HepG2 (cell line): Measurements from ENCODE around the gene SH2D3C. TPM values are rescaled to one million over a fixed set of nuclear protein-coding genes. Genes with fewer than 3 reads are reported as not detected.

Source experiments
- ATAC-seq: fragments of 200-7000 bp; cut with Tn5 transposase; 3 replicates; pipeline ENCODE4 v1.9.1; 2020; ENCODE audit warnings: mild to moderate bottlenecking, moderate library complexity
- BruUV-seq: library from RNA; stranded (reverse); fragments of 400-500 nt; replicated peaks from 2 replicates; lab custom pipeline; 2021; lab: Mats Ljungman, UMichigan
- CTCF ChIA-PET: fragments of 300-600 bp; formaldehyde crosslinking; extraction: SDS; loops from one replicate; lab custom pipeline; 2021; ENCODE audit warnings: low total read pairs, inconsistent platforms, low intra/inter-chr PET ratio; lab: Yijun Ruan, JAX
- POLR2A ChIA-PET: fragments of 350-600 bp; sonication (Branson Sonifier 250); formaldehyde crosslinking; loops from one replicate; lab custom pipeline; 2020; ENCODE audit warnings: antibody characterized with exemption, inconsistent platforms; lab: Yijun Ruan, JAX
- DNase-seq: peaks from one replicate; pipeline ENCODE4 v3.0.0-alpha.2; 2015; ENCODE audit warnings: low spot score
- FAIRE-seq: peaks from 3 replicates; lab custom pipeline; 2011; peaks lifted over from hg19 to GRCh38; lab: Jason Lieb, UNC
- H2AFZ ChIP-seq: one replicate; pipeline ENCODE4 v1.6.1; 2011; ENCODE audit warnings: low read length, inconsistent platforms
- H3K27ac ChIP-seq: fragments of 300-600 bp; 3 replicates; pipeline ENCODE4 v1.8.0; 2011; ENCODE audit warnings: mixed run types, mild to moderate bottlenecking, mixed read lengths, low read length, inconsistent platforms; ENCODE audit not compliant: insufficient read depth; ENCODE audit errors: extremely low read length
- H3K27me3 ChIP-seq, 2 experiments: fragments of 200-600 bp in 1 of 2; 2 replicates in 1 of 2; 3 replicates in 1 of 2; pipeline versions ENCODE4 v1.6.0 to v1.8.0; 2011; ENCODE audit warnings: low read length in 2 of 2, mild to moderate bottlenecking in 2 of 2, moderate library complexity in 2 of 2, inconsistent platforms in 1 of 2; ENCODE audit not compliant: insufficient read depth in 2 of 2, control insufficient read depth in 1 of 2
- H3K36me3 ChIP-seq, 2 experiments: fragments of 200-600 bp in 1 of 2; replicated peaks in 1 of 2; 2 replicates in 1 of 2; 3 replicates in 1 of 2; pipeline versions ENCODE4 v1.5.1 to v1.8.0; 2011; ENCODE audit warnings: low read length in 2 of 2, inconsistent platforms in 1 of 2; ENCODE audit not compliant: insufficient read depth in 2 of 2, control insufficient read depth in 1 of 2
- H3K4me1 ChIP-seq: 2 replicates; pipeline ENCODE4 v1.5.1; 2012; ENCODE audit warnings: low read length, inconsistent platforms; ENCODE audit not compliant: insufficient read depth
- H3K4me2 ChIP-seq: 2 replicates; pipeline ENCODE4 v1.6.0; 2011; ENCODE audit warnings: low read depth, low read length, inconsistent platforms
- H3K4me3 ChIP-seq, 3 experiments: fragments of 200-600 bp in 1 of 3; sonication (generic), shearing (Covaris generic) in 1 of 3; replicated peaks in 1 of 3; 2 replicates each; pipeline ENCODE4 v1.5.1; 2011 to 2016; ENCODE audit warnings: low read length in 3 of 3, inconsistent platforms in 2 of 3, low read depth in 2 of 3, mild to moderate bottlenecking in 2 of 3, control low read depth in 1 of 3, mixed read lengths in 1 of 3; ENCODE audit not compliant: insufficient read depth in 1 of 3
- H3K79me2 ChIP-seq: one replicate; pipeline ENCODE4 v1.6.1; 2011; ENCODE audit warnings: low read length, inconsistent platforms; ENCODE audit not compliant: insufficient read depth
- H3K9ac ChIP-seq: 2 replicates; pipeline ENCODE4 v1.6.0; 2011; ENCODE audit warnings: mild to moderate bottlenecking, low read depth, low read length, inconsistent platforms; ENCODE audit not compliant: insufficient read depth
- H3K9me3 ChIP-seq: 2 replicates; pipeline ENCODE4 v1.5.1; 2012; ENCODE audit warnings: mild to moderate bottlenecking, low read length
- H4K20me1 ChIP-seq: 2 replicates; pipeline ENCODE4 v1.6.0; 2011; ENCODE audit warnings: inconsistent platforms, mild to moderate bottlenecking, low read length, moderate library complexity; ENCODE audit not compliant: insufficient read depth
- ATAD3A ChIP-seq: sonication (generic); formaldehyde crosslinking; IDR thresholded peaks from 2 replicates; pipeline ENCODE4 v1.4.0; 2020; ENCODE audit warnings: missing genetic modification reagents
- POLR2G ChIP-seq: fragments of 200-400 bp; formaldehyde crosslinking; IDR thresholded peaks from 2 replicates; pipeline ENCODE4 v1.6.1; 2018; ENCODE audit warnings: mild to moderate bottlenecking, low read depth, low read length, moderate library complexity
- RARA ChIP-seq: IDR thresholded peaks from 2 replicates; pipeline ENCODE4 v1.6.1; 2016; ENCODE audit warnings: missing genetic modification reagents, missing compliant biosample characterization
- RBFOX2 ChIP-seq: fragments of 200-400 bp; formaldehyde crosslinking; IDR thresholded peaks from 2 replicates; pipeline ENCODE4 v1.6.1; 2017; ENCODE audit warnings: low read depth, mild to moderate bottlenecking, low read length
- ZNF709 ChIP-seq: sonication (generic); formaldehyde crosslinking; IDR thresholded peaks from 2 replicates; pipeline ENCODE4 v1.5.0; 2020; ENCODE audit warnings: mild to moderate bottlenecking, missing genetic modification reagents
- WGBS: methylation state at CpG from one replicate; pipeline ENCODE4 v1.1.6; 2017; ENCODE audit warnings: low lambda C conversion rate; 5-methylcytosine and 5-hydroxymethylcytosine counted together
- in situ Hi-C: cut with HindIII; loops from 2 replicates; pipeline ENCODE4 v1.10.0; 2017; ENCODE audit warnings: low pct_unique_long_range_greater_than_20kb; ENCODE audit not compliant: extremely low pct_ligation_motif_present
- intact Hi-C: fragments of 100-400 bp; cut with micrococcal nuclease; formaldehyde crosslinking; loops from one replicate; pipeline ENCODE4 v1.10.0; 2022; ENCODE audit not compliant: unreplicated experiment
- polyA plus RNA-seq, 8 experiments: library from polyadenylated mRNA; depleted of rRNA in 3 of 8; stranded (reverse) in 7 of 8; unstranded in 1 of 8; fragments of >200 nt; fragmentation: Illumina TruSeq in 4 of 8; extraction: Trizol in 4 of 8; gene quantifications; 2 replicates each; pipeline versions ENCODE4 v1.2.1 to v1.2.3, GENCODE V29; 2011 to 2016; ENCODE audit warnings: low read depth in 4 of 8, missing spikeins in 1 of 8, mixed read lengths in 1 of 8; ENCODE audit not compliant: insufficient read depth in 1 of 8
- total RNA-seq, 5 experiments: library from RNA; depleted of rRNA; stranded (reverse); fragments of >200 nt; fragmentation: Illumina TruSeq; extraction: Trizol; gene quantifications; 2 replicates each; pipeline ENCODE4 v1.2.3, GENCODE V29; 2016; ENCODE audit warnings: low read depth in 1 of 5

Gene SH2D3C
- total and polyA plus RNA-seq, 2 of the 13 experiments (the other 11 are each of a cell fraction or from before 2014, with no cell fraction given) = not detected

DNA sequence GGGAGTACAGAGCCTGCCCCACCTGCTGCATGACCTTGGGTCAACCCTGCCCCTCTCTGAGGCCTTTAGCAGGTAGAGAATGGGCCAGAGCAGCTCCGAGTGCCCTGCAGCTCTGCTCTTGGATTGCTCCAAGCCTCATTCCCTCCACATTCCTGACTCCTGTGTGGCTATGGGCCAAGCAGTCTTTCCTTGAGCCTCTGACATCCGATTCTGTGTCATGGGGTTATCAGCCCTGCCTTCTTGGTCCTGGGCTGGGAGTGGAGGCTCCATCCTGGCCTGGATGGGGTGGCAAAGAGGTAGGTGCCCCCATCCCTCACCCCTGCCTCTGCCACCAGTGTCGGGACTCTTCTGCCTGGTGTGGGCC is 37.9 kb upstream of the SH2D3C start:
- Histone ChIP-seq H3K79me2 (no peaks in the 10 kb centered on the region), H3K9me3 (no peaks in the 10 kb centered on the region), H4K20me1 (no peaks in the 10 kb centered on the region), H3K4me1 (peaks cover 22% of the 10 kb centered on the region), H3K36me3 (peaks cover 4 to 22% of the 10 kb centered on the region in 2 experiments; a peak in 3 of 5 replicates), H3K27ac (no peak overlapping the region), H3K4me2 (no peak overlapping the region), H3K9ac (no peak overlapping the region), H2AFZ (no peak overlapping the region)
- FAIRE-seq (no peak), ATAC-seq (no peak), DNase-seq (no peak)
- ChIA-PET POLR2A (no interaction called here), CTCF (no interaction called here)
- WGBS = 89% methylated on average over 3 of the region's 3 CpGs
- in situ Hi-C loops = no loop called here
- 0 out of 2 replicates have a peak, but pooled peaks have one; percentile 46 for TF ChIP-seq POLR2G
- no peak for TF ChIP-seq RARA (CRISPR knock-in tag)
- no peak for TF ChIP-seq ZNF709 (CRISPR knock-in tag)
- TF ChIP-seq, all 625 proteins: peak for 1
- Histone ChIP-seq H3K27me3 (no peaks in the 10 kb centered on the region), H3K4me3 (no peak overlapping the region)
- intact Hi-C loops = no loop called here
- no TSS peak for BruUV-seq

DNA sequence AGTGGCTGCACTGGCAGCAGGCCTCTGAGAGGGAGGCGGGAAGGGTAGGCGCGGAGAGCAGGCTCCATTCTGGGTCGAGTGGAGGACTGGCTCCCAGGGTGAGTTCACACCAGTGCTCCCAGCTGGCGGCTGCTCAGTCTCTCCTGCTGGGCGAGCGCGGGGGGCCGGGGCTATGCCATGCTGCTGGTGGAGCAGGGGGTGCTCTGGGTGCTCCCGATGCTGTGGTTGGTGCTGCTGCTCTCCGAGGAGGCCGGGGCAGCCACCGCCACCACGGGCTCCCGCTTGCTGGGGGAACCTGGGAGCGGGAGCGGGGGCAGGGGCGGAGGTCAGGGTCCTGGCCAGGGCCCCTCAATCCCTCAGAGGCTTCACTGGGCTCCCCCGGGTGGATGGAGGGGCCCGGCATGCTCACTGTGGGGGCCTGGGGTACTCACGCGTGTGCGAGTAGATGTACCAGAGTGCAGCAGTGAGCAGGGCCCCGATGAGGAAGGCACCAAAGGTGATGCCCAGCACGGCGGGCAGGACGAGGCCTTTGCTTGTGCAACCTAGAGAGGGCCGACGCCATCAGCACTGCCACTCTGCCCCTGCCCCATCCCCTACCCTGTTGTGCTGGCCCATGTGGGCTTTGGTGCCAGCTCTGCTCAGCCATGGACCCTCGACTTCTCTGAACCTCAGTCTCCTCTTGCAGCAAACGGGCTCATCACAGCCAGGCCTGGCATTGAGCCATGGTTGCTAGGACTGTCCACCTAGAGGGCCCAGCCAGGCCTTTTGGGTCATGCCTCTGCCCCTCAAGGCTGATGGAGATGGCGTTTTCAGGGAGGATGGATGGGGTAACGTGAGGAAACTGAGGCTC is 37.3 kb upstream of the SH2D3C start:
- no peaks in the 10 kb centered on the region for H3K27me3 ChIP-seq
- no peak for TF ChIP-seq ATAD3A (CRISPR knock-in tag)
- TF ChIP-seq RBFOX2 = peak; percentile 48; the same call in 1 of the 2 replicates
- TF ChIP-seq, all 625 proteins: peak for 1
- Histone ChIP-seq H3K79me2 (no peaks in the 10 kb centered on the region), H3K9ac (no peak overlapping the region), H3K4me3 (no peak overlapping the region), H3K27ac (no peak overlapping the region), H3K9me3 (no peaks in the 10 kb centered on the region), H2AFZ (no peak overlapping the region), H3K36me3 (peaks cover 4 to 22% of the 10 kb centered on the region in 2 experiments; a peak in 3 of 5 replicates), H3K4me2 (no peak overlapping the region), H4K20me1 (no peaks in the 10 kb centered on the region), H3K4me1 (peaks cover 22% of the 10 kb centered on the region)
- WGBS = 97% methylated on average over 12 of the region's 33 CpGs
- no TSS peak for BruUV-seq
- POLR2A ChIA-PET = no interaction called here
- no peak; the same call in 2 of the 3 replicates for ATAC-seq
- no peak for FAIRE-seq
- in situ Hi-C loops (no loop called here), intact Hi-C loops (no loop called here)
- DNase-seq = no peak
- CTCF ChIA-PET = no interaction called here
